Left ventricle myocardium inferior (tissue), 1 donor: ENCODE data around the gene CD200R1L. TPM values are rescaled to one million over a fixed set of nuclear protein-coding genes. Genes with fewer than 3 reads are reported as not detected.

Experiments
- DNase-seq: peaks from one replicate; pipeline ENCODE4 v3.0.0-alpha.2; 2020
- H3K27ac ChIP-seq: fragments of 200-600 bp; replicated peaks from 2 replicates; pipeline ENCODE4 v1.8.0; 2021
- H3K27me3 ChIP-seq: fragments of 200-600 bp; 2 replicates; pipeline ENCODE4 v1.8.0; 2021; ENCODE audit warnings: low read depth
- H3K36me3 ChIP-seq: fragments of 200-600 bp; 2 replicates; pipeline ENCODE4 v1.8.0; 2021
- H3K4me1 ChIP-seq: fragments of 200-600 bp; 2 replicates; pipeline ENCODE4 v1.8.0; 2021
- H3K4me3 ChIP-seq: fragments of 200-600 bp; 2 replicates; pipeline ENCODE4 v1.8.0; 2021; ENCODE audit warnings: mild to moderate bottlenecking, moderate library complexity
- H3K9me3 ChIP-seq: fragments of 200-600 bp; replicated peaks from 2 replicates; pipeline ENCODE4 v1.8.0; 2021
- CTCF ChIP-seq: fragments of 200-600 bp; IDR thresholded peaks from 2 replicates; pipeline ENCODE4 v1.8.0; 2021; ENCODE audit warnings: antibody characterized with exemption, mild to moderate bottlenecking, borderline replicate concordance
- intact Hi-C: fragments of 100-400 bp; cut with micrococcal nuclease; formaldehyde crosslinking; loops from one replicate; pipeline ENCODE4 v1.11.0; 2022
- long read RNA-seq: library from polyadenylated mRNA; unstranded; transcript quantifications from one replicate; pipeline ENCODE4 v2.0.0, GENCODE V29; 2021
- total RNA-seq: library from RNA; stranded (reverse); fragmentation: NEBNext Ultra II Directional; extraction: Animal tissue kit (Norgen Biotek cat#: 25700); gene quantifications from one replicate; pipeline ENCODE4 v1.2.1, GENCODE V29; 2021
- donor health status: DM: no; HTN: yes; CAD: no; lungs with severe emphysema.

The CD200R1L gene
- total RNA-seq, result not detected
- long read RNA-seq, result 0 reads

GRCh38 chr3:112846764-112847163 is at the start of gene CD200R1L:
CD200R1L (minus strand) TSS chr3:112846864; CDS start chr3:112829367, 17,497 bp downstream.
- DNase-seq, result no peak
- Histone ChIP-seq H3K4me3 (no peak within 1 kb of the TSS), H3K36me3 (no peaks in the 10 kb centered on the region), H3K27ac (no peak within 1 kb of the TSS), H3K27me3 (no peaks in the 10 kb centered on the region), H3K4me1 (no peaks in the 10 kb centered on the region), H3K9me3 (peaks cover 38% of the 10 kb centered on the region)
- TF ChIP-seq CTCF, result no peak
- intact Hi-C loops, result no loop called here

GRCh38 chr3:112894258-112894657 is 47.6 kb upstream of the CD200R1L start:
- H3K36me3 ChIP-seq, result no peaks in the 10 kb centered on the region
- H3K4me3 ChIP-seq, result no peak overlapping the region
- H3K9me3 ChIP-seq, result peaks cover 7% of the 10 kb centered on the region
- H3K27ac ChIP-seq, result no peak overlapping the region
- no peaks in the 10 kb centered on the region for H3K4me1 ChIP-seq
- no peak for DNase-seq
- TF ChIP-seq CTCF, result no peak
- no peaks in the 10 kb centered on the region for H3K27me3 ChIP-seq
- intact Hi-C loops, result no loop called here

GRCh38 chr3:112889357-112889756 is 42.7 kb upstream of the CD200R1L start:
- Histone ChIP-seq H3K27ac (no peak overlapping the region), H3K4me1 (no peaks in the 10 kb centered on the region), H3K4me3 (no peak overlapping the region), H3K9me3 (peaks cover 7% of the 10 kb centered on the region), H3K27me3 (no peaks in the 10 kb centered on the region), H3K36me3 (no peaks in the 10 kb centered on the region)
- intact Hi-C loops, result no loop called here
- TF ChIP-seq CTCF, result no peak
- DNase-seq, result no peak

GRCh38 chr3:112888381-112889085 is 41.9 kb upstream of the CD200R1L start:
- Histone ChIP-seq H3K9me3 (peaks cover 7% of the 10 kb centered on the region), H3K27ac (no peak overlapping the region), H3K4me3 (no peak overlapping the region), H3K4me1 (no peaks in the 10 kb centered on the region), H3K27me3 (no peaks in the 10 kb centered on the region), H3K36me3 (no peaks in the 10 kb centered on the region)
- TF ChIP-seq CTCF, result no peak
- DNase-seq, result no peak
- intact Hi-C loops, result no loop called here

- DNase-seq, result no peak
- intact Hi-C loops, result no loop called here
Observed at GRCh38 chr3:112884678-112885290, 38.1 kb upstream of the CD200R1L start.

More at GRCh38 chr3:112884678-112885290, 38.1 kb upstream of the CD200R1L start:
- no peaks in the 10 kb centered on the region for H3K4me1 ChIP-seq
- H3K36me3 ChIP-seq, result no peaks in the 10 kb centered on the region
- no peak for TF ChIP-seq CTCF
- H3K4me3 ChIP-seq, result no peak overlapping the region
- no peaks in the 10 kb centered on the region for H3K27me3 ChIP-seq
- no peak overlapping the region for H3K27ac ChIP-seq
- no peaks in the 10 kb centered on the region for H3K9me3 ChIP-seq
